Measurements from ENCODE around the gene TRIM62.
"Not testable (repeated sequence)": the region's sequence is repeated elsewhere in the genome, so short reads cannot be mapped to it uniquely, and the experiment has no call there.

The TRIM62 gene

DNA sequence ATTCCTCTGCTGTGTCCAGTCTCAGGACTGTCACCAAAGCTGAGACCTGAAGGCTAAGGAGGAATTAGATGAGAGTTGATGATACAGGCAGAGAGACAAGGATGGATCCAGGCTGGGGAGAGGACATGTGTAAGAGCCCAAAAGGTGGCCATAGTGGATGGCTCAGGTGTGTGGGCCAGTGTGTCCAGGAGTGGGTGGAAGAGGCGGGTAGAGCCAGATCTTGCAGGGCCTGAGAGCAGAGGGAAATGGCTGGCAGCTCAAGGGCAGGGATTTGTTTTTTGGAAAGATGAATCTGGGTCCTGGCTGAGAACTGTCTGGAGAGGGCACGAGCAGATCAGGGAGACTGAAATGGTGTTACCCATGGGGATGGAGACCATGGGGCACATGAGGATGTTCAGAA lies 62.8 kb downstream of the TRIM62 start:
- H3K4me3 ChIP-seq, result no peak overlapping the region
- H3K27ac ChIP-seq, result no peak overlapping the region
- TF ChIP-seq, protein P1, sequence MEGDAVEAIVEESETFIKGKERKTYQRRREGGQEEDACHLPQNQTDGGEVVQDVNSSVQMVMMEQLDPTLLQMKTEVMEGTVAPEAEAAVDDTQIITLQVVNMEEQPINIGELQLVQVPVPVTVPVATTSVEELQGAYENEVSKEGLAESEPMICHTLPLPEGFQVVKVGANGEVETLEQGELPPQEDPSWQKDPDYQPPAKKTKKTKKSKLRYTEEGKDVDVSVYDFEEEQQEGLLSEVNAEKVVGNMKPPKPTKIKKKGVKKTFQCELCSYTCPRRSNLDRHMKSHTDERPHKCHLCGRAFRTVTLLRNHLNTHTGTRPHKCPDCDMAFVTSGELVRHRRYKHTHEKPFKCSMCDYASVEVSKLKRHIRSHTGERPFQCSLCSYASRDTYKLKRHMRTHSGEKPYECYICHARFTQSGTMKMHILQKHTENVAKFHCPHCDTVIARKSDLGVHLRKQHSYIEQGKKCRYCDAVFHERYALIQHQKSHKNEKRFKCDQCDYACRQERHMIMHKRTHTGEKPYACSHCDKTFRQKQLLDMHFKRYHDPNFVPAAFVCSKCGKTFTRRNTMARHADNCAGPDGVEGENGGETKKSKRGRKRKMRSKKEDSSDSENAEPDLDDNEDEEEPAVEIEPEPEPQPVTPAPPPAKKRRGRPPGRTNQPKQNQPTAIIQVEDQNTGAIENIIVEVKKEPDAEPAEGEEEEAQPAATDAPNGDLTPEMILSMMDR (IDR thresholded peaks at IDR 0.05), result no peak
- no peak for DNase-seq (ENCODE audit: low spot score)

DNA sequence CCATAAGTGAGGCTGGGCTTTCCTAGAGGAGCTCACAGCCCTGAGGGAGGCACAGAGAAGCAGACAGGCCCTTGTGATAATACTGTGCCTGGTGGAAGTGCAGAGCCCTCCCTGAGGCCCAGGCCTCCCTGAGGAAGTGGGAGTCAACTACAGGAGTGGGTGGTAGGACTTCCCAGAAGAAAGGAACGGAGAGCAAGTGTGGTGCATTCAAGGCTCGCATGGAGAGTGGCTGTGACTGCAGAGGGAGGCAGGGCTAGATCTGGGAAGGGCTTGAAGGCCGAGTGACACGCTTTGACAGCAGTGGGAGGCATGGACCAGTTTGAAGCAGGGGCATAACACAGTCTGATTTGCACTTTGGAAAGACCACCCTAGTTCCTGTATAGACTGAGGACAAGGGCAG lies 63.6 kb downstream of the TRIM62 start:
- TF ChIP-seq, protein P1 (IDR thresholded peaks at IDR 0.05), result no peak
- DNase-seq (ENCODE audit: low spot score), result no peak
- Histone ChIP-seq H3K4me3 (no peak overlapping the region), H3K27ac (no peak overlapping the region)

DNA sequence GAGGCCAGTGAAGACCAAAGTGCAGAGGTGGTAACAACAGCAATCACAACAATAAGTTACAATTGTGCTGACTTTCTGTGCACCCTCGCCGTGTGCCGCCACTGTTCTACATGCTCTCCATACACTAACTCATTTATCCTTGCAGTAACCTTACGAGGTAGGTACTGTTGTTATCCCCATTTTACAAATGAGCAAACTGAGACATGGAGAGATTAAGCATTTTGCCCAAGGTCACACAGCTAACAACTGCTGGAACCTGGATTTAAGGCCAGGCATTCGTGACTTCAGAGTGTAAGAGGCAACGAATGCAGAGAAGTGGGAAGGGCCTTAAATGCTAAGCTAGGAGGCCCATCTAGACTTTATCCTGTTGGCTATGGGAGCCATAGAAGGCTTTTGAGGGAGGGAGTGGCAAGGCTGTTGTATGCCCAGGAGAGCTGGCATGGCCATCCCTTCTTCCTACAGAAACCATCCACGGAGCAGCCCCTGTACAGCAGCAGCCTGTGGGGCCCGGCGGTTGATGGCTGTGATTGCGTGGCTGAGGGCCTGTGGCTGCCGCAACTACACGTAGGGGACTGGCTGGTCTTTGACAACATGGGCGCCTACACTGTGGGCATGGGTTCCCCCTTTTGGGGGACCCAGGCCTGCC lies 64.3 kb downstream of the TRIM62 start:
- DNase-seq (ENCODE audit: low spot score), result no peak
- H3K27ac ChIP-seq, result no peak overlapping the region
- TF ChIP-seq, protein P1 (IDR thresholded peaks at IDR 0.05), result no peak
- no peak overlapping the region for H3K4me3 ChIP-seq

DNA sequence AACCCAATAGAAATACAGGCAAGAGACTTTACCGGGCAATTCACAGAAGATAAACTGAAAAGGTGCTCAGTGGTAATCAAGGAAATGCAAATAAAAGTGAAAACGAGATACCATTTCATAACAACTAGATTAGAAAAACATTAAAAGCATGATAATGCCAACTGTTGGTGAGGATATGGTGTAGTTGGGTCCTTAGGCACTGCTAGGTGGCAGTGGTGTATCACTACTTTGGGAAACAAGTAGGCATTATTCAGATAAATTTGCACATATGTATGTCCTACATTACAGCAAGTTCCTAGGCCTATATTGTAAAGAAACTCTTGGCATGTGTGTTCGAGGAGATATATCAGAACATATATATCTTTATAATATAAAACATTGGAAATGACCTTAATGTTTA lies 69.9 kb downstream of the TRIM62 start:
- H3K4me3 ChIP-seq, result no peak overlapping the region
- TF ChIP-seq, protein P1 (IDR thresholded peaks at IDR 0.05), result no peak
- no peak overlapping the region for H3K27ac ChIP-seq
- no peak for DNase-seq (ENCODE audit: low spot score)

DNA sequence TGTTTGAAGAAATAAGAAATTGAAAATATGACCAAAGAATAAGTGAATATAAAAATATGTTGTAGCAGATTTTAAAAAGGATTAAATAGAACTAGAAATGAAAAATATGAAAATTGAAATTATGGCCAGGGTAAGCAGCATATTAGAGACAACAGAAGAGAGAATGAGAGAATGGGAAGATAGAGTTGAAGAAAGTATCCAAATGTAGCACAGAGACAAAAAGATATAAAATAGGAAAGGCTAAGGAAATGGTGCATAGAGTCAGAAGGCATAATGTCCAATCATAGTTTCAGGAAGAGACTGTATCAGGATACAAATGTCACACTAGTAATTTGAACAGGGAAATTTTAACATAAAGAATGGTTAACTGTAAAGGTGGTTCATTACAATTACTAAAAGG lies 71.4 kb downstream of the TRIM62 start:
- TF ChIP-seq, protein P1 (IDR thresholded peaks at IDR 0.05), result no peak
- no peak overlapping the region for H3K4me3 ChIP-seq
- no peak for DNase-seq (ENCODE audit: low spot score)

DNA sequence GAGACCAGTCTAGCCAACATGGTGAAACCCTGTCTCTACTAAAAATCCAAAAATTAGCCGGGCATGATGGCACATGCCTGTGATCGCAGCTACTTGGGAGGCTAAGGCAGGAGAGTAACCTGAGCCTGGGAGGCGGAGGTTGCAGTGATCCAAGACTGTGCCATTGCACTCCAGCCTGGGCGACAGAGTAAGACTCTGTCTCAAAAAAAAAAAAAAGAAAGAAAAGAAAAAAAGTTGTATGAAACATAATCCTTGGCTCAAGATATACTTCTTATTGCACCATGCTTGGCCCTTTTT lies 81.8 kb downstream of the TRIM62 start:
- H3K4me3 ChIP-seq; DNase-seq (ENCODE audit: low spot score): not testable (repeated sequence)
- H3K27ac ChIP-seq, result peak overlapping the region in 1 of 2 donors; percentile 69

More for the DNA sequence above, 71.4 kb downstream of the TRIM62 start:
- H3K27ac ChIP-seq, result no peak overlapping the region

DNA sequence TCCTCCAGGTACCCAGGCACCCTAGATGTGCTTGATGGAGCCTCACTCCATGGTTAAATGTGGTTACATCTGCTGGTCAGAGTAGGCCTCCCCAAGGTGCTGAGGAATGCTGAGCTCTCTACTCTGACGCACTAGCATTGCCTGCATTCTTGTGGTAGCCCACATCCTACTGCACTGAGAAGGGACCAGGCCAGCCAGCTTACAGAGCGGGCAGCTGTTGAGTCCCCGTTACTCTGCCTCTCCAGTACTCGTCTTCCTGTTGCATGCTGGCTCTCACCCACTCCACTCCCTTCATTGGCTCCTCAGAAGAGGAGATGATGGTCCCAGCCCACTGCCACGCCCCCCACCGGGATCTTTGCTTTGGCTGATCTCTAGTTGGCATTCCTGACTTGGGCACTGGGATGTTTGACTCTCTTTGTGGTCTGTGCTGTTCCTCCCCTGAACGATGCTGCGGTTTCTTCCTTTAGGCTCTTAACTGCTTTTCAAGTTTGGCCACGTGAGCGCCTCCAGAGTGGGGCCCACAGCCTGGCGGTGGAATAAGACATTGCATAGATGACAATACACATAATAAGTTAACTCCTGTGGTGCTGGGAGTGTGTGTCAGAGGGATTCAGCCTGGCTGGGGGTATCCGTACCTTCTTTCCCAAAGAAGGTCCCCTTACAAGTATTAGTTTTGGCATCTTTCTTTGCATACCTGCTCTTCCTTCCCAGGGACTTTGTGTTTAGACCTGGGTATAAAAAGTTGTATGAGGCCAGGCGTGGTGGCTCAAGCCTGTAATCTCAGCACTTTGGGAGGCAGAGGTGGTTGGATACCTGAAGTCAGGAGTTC lies 82.3 kb downstream of the TRIM62 start:
- H3K27ac ChIP-seq, result peak overlapping the region in 1 of 2 donors; percentile 69
- TF ChIP-seq, protein P1 (IDR thresholded peaks at IDR 0.05), result no peak
- DNase-seq (ENCODE audit: low spot score), result peak; percentile 85
- no peak overlapping the region for H3K4me3 ChIP-seq

Measured in coronary artery (tissue), 2 donors.